Mammary epithelial cell (primary cell): ENCODE measurements around the gene CEP152.

Experiments used
- EZH2 ChIP-seq: IDR thresholded peaks from 2 replicates; pipeline ENCODE4 v1.6.1; 2012; ENCODE audit warnings: low read length, inconsistent platforms, borderline replicate concordance
- TF ChIP-seq, protein P1 (sequence below), 2 donors: IDR thresholded peaks in 1 of 2; conservative IDR thresholded peaks in 1 of 2; 2 replicates each; pipeline ENCODE4 v1.5.1; 2011 to 2012; ENCODE audit warnings: inconsistent platforms in 2 of 2, low read length in 2 of 2, mild to moderate bottlenecking in 2 of 2, control low read depth in 1 of 2, low read depth in 1 of 2; ENCODE audit not compliant: insufficient read depth in 1 of 2; ENCODE audit errors: extremely low read depth in 1 of 2

DNA sequence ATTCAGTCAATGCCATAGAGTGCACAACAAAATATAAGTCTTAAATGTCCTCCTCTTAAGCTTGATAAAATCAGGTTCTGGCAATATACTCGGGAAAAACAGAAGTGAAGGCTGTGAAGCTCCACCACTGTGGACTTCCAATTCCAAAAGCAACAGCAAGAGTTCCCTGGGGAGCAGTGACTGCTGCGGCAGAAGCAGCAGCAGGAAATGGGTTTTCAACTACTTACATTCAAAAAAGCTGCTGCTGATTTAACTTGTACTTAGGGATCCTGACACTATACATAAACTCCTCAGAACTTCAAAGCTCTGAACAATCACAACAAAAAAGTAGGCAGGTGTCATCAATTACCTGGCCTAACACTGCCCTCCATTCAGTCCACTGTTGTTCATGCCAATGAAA, 4.7 kb downstream of the CEP152 start:
- TF ChIP-seq, protein P1, sequence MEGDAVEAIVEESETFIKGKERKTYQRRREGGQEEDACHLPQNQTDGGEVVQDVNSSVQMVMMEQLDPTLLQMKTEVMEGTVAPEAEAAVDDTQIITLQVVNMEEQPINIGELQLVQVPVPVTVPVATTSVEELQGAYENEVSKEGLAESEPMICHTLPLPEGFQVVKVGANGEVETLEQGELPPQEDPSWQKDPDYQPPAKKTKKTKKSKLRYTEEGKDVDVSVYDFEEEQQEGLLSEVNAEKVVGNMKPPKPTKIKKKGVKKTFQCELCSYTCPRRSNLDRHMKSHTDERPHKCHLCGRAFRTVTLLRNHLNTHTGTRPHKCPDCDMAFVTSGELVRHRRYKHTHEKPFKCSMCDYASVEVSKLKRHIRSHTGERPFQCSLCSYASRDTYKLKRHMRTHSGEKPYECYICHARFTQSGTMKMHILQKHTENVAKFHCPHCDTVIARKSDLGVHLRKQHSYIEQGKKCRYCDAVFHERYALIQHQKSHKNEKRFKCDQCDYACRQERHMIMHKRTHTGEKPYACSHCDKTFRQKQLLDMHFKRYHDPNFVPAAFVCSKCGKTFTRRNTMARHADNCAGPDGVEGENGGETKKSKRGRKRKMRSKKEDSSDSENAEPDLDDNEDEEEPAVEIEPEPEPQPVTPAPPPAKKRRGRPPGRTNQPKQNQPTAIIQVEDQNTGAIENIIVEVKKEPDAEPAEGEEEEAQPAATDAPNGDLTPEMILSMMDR (conservative IDR thresholded peaks at IDR 0.05 in 1 of 2, IDR thresholded peaks at IDR 0.05 in 1 of 2; ENCODE audit: extremely low read depth in 1 of 2, insufficient read depth in 1 of 2, low read depth in 1 of 2, low read length in 2 of 2): no peak
- TF ChIP-seq EZH2: no peak
